Kidney epithelial cell (primary cell): ENCODE data around the gene ANKRD7. TPM values are rescaled to one million over a fixed set of nuclear protein-coding genes. Genes with fewer than 3 reads are reported as not detected.

ENCODE experiments used
- DNase-seq: peaks from one replicate; pipeline ENCODE4 v3.0.0-alpha.2; 2010; ENCODE audit warnings: low read depth
- H3K27me3 ChIP-seq: 2 replicates; pipeline ENCODE4 v1.6.0; 2011; ENCODE audit warnings: low read length; ENCODE audit not compliant: control insufficient read depth, insufficient read depth
- H3K36me3 ChIP-seq: 2 replicates; pipeline ENCODE4 v1.5.1; 2011; ENCODE audit warnings: low read length; ENCODE audit not compliant: control insufficient read depth, insufficient read depth
- H3K4me3 ChIP-seq: 2 replicates; pipeline ENCODE4 v1.5.1; 2011; ENCODE audit warnings: low read depth, mild to moderate bottlenecking, control low read depth, low read length
- CTCF ChIP-seq: IDR thresholded peaks from 2 replicates; pipeline ENCODE4 v1.5.1; 2011; ENCODE audit warnings: mild to moderate bottlenecking, moderate library complexity, low read length, control low read depth, inconsistent platforms; ENCODE audit not compliant: insufficient read depth, poor library complexity, severe bottlenecking
- total RNA-seq: library from RNA; depleted of rRNA; stranded (reverse); fragments of >200 nt; gene quantifications from 2 replicates; pipeline ENCODE4 v1.2.3, GENCODE V29; 2015

Gene ANKRD7
- total RNA-seq, result 1.0 and 1.2 TPM in 2 replicates

- H3K4me3 ChIP-seq, result no peak within 1 kb of the TSS
- no peak for TF ChIP-seq CTCF
- no peaks in the 10 kb centered on the region for H3K27me3 ChIP-seq
- no peak for DNase-seq
- no peaks in the 10 kb centered on the region for H3K36me3 ChIP-seq
Measured at GRCh38 chr7:118224521-118224920, at the start of gene ANKRD7. TSS of gene ANKRD7 (plus strand) at chr7:118224704. CDS start at chr7:118224831, 127 bp downstream.

- no peak overlapping the region for H3K4me3 ChIP-seq
- TF ChIP-seq CTCF, result no peak
- no peaks in the 10 kb centered on the region for H3K27me3 ChIP-seq
- no peak for DNase-seq
- no peaks in the 10 kb centered on the region for H3K36me3 ChIP-seq
Measured at GRCh38 chr7:118175740-118176139, 48.8 kb upstream of the ANKRD7 start.

- Histone ChIP-seq H3K36me3 (no peaks in the 10 kb centered on the region), H3K27me3 (no peaks in the 10 kb centered on the region), H3K4me3 (no peak overlapping the region)
- no peak for TF ChIP-seq CTCF
- no peak for DNase-seq
Measured at GRCh38 chr7:118179191-118179590, 45.3 kb upstream of the ANKRD7 start.

GRCh38 chr7:118182593-118183427, 41.7 kb upstream of the ANKRD7 start:
- peak overlapping the region; percentile 70 for H3K4me3 ChIP-seq
- H3K27me3 ChIP-seq, result no peaks in the 10 kb centered on the region
- TF ChIP-seq CTCF, result no peak
- no peaks in the 10 kb centered on the region for H3K36me3 ChIP-seq
- no peak for DNase-seq

- TF ChIP-seq CTCF, result no peak
- H3K36me3 ChIP-seq, result no peaks in the 10 kb centered on the region
- H3K4me3 ChIP-seq, result peak overlapping the region; percentile 70
- no peak for DNase-seq
- H3K27me3 ChIP-seq, result no peaks in the 10 kb centered on the region
Measured at GRCh38 chr7:118183428-118183785, 41.1 kb upstream of the ANKRD7 start.
